Neural progenitor cell (in vitro differentiated cells): ENCODE data around the gene MPPED1. TPM values are rescaled to one million over a fixed set of nuclear protein-coding genes. Genes with fewer than 3 reads are reported as not detected.

ENCODE experiments used
- DNase-seq: peaks from one replicate; pipeline ENCODE4 v3.0.0-alpha.2; 2016; ENCODE audit warnings: low spot score
- H2AFZ ChIP-seq: fragments of 200-600 bp; sonication (generic); replicated peaks from 2 replicates; pipeline ENCODE4 v1.6.1; 2016; ENCODE audit warnings: antibody characterized with exemption
- H3F3A ChIP-seq: fragments of 200-600 bp; sonication (generic); 2 replicates; pipeline ENCODE4 v1.6.1; 2016; ENCODE audit warnings: antibody characterized with exemption, low read depth
- H3K27ac ChIP-seq: fragments of 200-600 bp; sonication (generic); 2 replicates; pipeline ENCODE4 v1.5.1; 2016; ENCODE audit warnings: mild to moderate bottlenecking
- H3K27me3 ChIP-seq: fragments of 200-600 bp; sonication (generic); 2 replicates; pipeline ENCODE4 v1.6.1; 2016; ENCODE audit warnings: mild to moderate bottlenecking, moderate library complexity
- H3K36me3 ChIP-seq: fragments of 200-600 bp; sonication (generic); 2 replicates; pipeline ENCODE4 v1.5.1; 2016
- H3K4me1 ChIP-seq: fragments of 200-600 bp; sonication (generic); 2 replicates; pipeline ENCODE4 v1.6.1; 2016; ENCODE audit warnings: mixed run types
- H3K4me2 ChIP-seq: fragments of 200-600 bp; sonication (generic); 2 replicates; pipeline ENCODE4 v1.6.1; 2016
- H3K4me3 ChIP-seq: fragments of 200-600 bp; sonication (generic); 2 replicates; pipeline ENCODE4 v1.5.1; 2016
- H3K79me2 ChIP-seq: fragments of 200-600 bp; sonication (generic); 2 replicates; pipeline ENCODE4 v1.6.1; 2016; ENCODE audit warnings: low read depth
- H3K9ac ChIP-seq: fragments of 200-600 bp; sonication (generic); 2 replicates; pipeline ENCODE4 v1.6.1; 2016
- H3K9me3 ChIP-seq: fragments of 200-600 bp; sonication (generic); 2 replicates; pipeline ENCODE4 v1.5.1; 2016; ENCODE audit warnings: low read depth
- H4K20me1 ChIP-seq: fragments of 200-600 bp; sonication (generic); 2 replicates; pipeline ENCODE4 v1.6.1; 2016; ENCODE audit warnings: low read depth
- H3K27ac Mint-ChIP-seq: 3 replicates; pipeline ENCODE4 v1.8.0; 2021; ENCODE audit warnings: mixed read lengths
- H3K27me3 Mint-ChIP-seq: 2 replicates; pipeline ENCODE4 v1.8.0; 2022; ENCODE audit warnings: low read depth, mild to moderate bottlenecking, inconsistent platforms, moderate library complexity, mixed read lengths; ENCODE audit not compliant: insufficient read depth
- H3K36me3 Mint-ChIP-seq: 3 replicates; pipeline ENCODE4 v1.8.0; 2021; ENCODE audit warnings: mixed read lengths
- H3K4me1 Mint-ChIP-seq: 3 replicates; pipeline ENCODE4 v1.8.0; 2021; ENCODE audit warnings: mixed read lengths
- H3K4me3 Mint-ChIP-seq: 3 replicates; pipeline ENCODE4 v1.8.0; 2021; ENCODE audit warnings: mild to moderate bottlenecking, moderate library complexity, mixed read lengths
- H3K9me3 Mint-ChIP-seq: 3 replicates; pipeline ENCODE4 v1.8.0; 2020; ENCODE audit warnings: mixed read lengths
- CTCF ChIP-seq: fragments of 200-600 bp; sonication (generic); IDR thresholded peaks from 2 replicates; pipeline ENCODE4 v1.5.1; 2017; ENCODE audit warnings: antibody characterized with exemption, mild to moderate bottlenecking
- EZH2 ChIP-seq: fragments of 200-600 bp; sonication (generic); IDR thresholded peaks from 2 replicates; pipeline ENCODE4 v1.6.1; 2017; ENCODE audit warnings: antibody characterized with exemption, mild to moderate bottlenecking, moderate library complexity
- EZH2phosphoT487 ChIP-seq: fragments of 200-600 bp; sonication (generic); IDR thresholded peaks from 2 replicates; pipeline ENCODE4 v1.6.1; 2017; ENCODE audit warnings: antibody characterized with exemption
- total RNA-seq: library from RNA; depleted of rRNA; stranded (reverse); fragments of >200 nt; gene quantifications from 2 replicates; pipeline ENCODE4 v1.2.3, GENCODE V29; 2015; ENCODE audit warnings: low replicate concordance

MPPED1 gene
- total RNA-seq, 1 donor from 2014 or later: 2.0 TPM

- H3K4me2 ChIP-seq: no peak overlapping the region
- no peak overlapping the region for H3K27ac Mint-ChIP-seq
- peaks cover 5% of the 10 kb centered on the region for H3K4me1 Mint-ChIP-seq
- H3K79me2 ChIP-seq: no peaks in the 10 kb centered on the region
- peaks cover 16% of the 10 kb centered on the region for H3K9me3 Mint-ChIP-seq
- peaks cover 8% of the 10 kb centered on the region for H3K27me3 Mint-ChIP-seq
- H3K4me3 ChIP-seq: no peak overlapping the region
- no peak overlapping the region for H3K9ac ChIP-seq
- no peaks in the 10 kb centered on the region for H3K4me1 ChIP-seq
- no peaks in the 10 kb centered on the region for H3K27me3 ChIP-seq
- H3K27ac ChIP-seq: no peak overlapping the region
- H3F3A ChIP-seq: no peaks in the 10 kb centered on the region
- no peaks in the 10 kb centered on the region for H3K36me3 ChIP-seq
- no peak overlapping the region for H2AFZ ChIP-seq
- TF ChIP-seq EZH2 (no peak), CTCF (no peak), EZH2phosphoT487 (no peak)
- no peak overlapping the region for H3K4me3 Mint-ChIP-seq
- H3K9me3 ChIP-seq: no peaks in the 10 kb centered on the region
- no peak for DNase-seq
- no peaks in the 10 kb centered on the region for H3K36me3 Mint-ChIP-seq
- no peaks in the 10 kb centered on the region for H4K20me1 ChIP-seq
Measured at GRCh38 chr22:43493297-43493696, 81.5 kb downstream of the MPPED1 start.

- H3K4me2 ChIP-seq: no peak overlapping the region
- H4K20me1 ChIP-seq: no peaks in the 10 kb centered on the region
- no peaks in the 10 kb centered on the region for H3F3A ChIP-seq
- H3K79me2 ChIP-seq: no peaks in the 10 kb centered on the region
- no peaks in the 10 kb centered on the region for H3K36me3 Mint-ChIP-seq
- no peak overlapping the region for H3K4me3 ChIP-seq
- no peak overlapping the region for H3K9ac ChIP-seq
- H3K9me3 ChIP-seq: no peaks in the 10 kb centered on the region
- H3K4me1 Mint-ChIP-seq: no peaks in the 10 kb centered on the region
- H3K9me3 Mint-ChIP-seq: peaks cover 16% of the 10 kb centered on the region
- no peaks in the 10 kb centered on the region for H3K27me3 ChIP-seq
- H3K27ac ChIP-seq: no peak overlapping the region
- H3K27ac Mint-ChIP-seq: no peak overlapping the region
- H3K4me1 ChIP-seq: no peaks in the 10 kb centered on the region
- no peaks in the 10 kb centered on the region for H3K36me3 ChIP-seq
- no peak overlapping the region for H2AFZ ChIP-seq
- H3K4me3 Mint-ChIP-seq: no peak overlapping the region
- no peak for DNase-seq
- TF ChIP-seq EZH2phosphoT487 (no peak), CTCF (no peak), EZH2 (no peak)
- peaks cover 8% of the 10 kb centered on the region for H3K27me3 Mint-ChIP-seq
Measured at GRCh38 chr22:43497956-43498855, 86.4 kb downstream of the MPPED1 start.

GRCh38 chr22:43498856-43499253 lies 87.0 kb downstream of the MPPED1 start:
- no peak overlapping the region for H3K4me2 ChIP-seq
- H3K4me3 Mint-ChIP-seq: no peak overlapping the region
- no peak overlapping the region for H3K27ac ChIP-seq
- H3K79me2 ChIP-seq: no peaks in the 10 kb centered on the region
- no peaks in the 10 kb centered on the region for H4K20me1 ChIP-seq
- H3K9me3 ChIP-seq: no peaks in the 10 kb centered on the region
- no peak overlapping the region for H2AFZ ChIP-seq
- TF ChIP-seq CTCF (no peak), EZH2 (no peak), EZH2phosphoT487 (no peak)
- H3F3A ChIP-seq: no peaks in the 10 kb centered on the region
- H3K4me1 Mint-ChIP-seq: no peaks in the 10 kb centered on the region
- no peaks in the 10 kb centered on the region for H3K36me3 ChIP-seq
- H3K9me3 Mint-ChIP-seq: peaks cover 12% of the 10 kb centered on the region
- H3K9ac ChIP-seq: no peak overlapping the region
- no peaks in the 10 kb centered on the region for H3K27me3 ChIP-seq
- no peaks in the 10 kb centered on the region for H3K36me3 Mint-ChIP-seq
- H3K27me3 Mint-ChIP-seq: peaks cover 8% of the 10 kb centered on the region
- H3K4me1 ChIP-seq: no peaks in the 10 kb centered on the region
- H3K4me3 ChIP-seq: no peak overlapping the region
- DNase-seq: no peak
- H3K27ac Mint-ChIP-seq: no peak overlapping the region
